ENCODE data around the gene CYFIP2.

The CYFIP2 gene

GRCh38 chr5:157295247-157295646, 29.3 kb downstream of the CYFIP2 start:
- Histone ChIP-seq H3K27ac (ENCODE audit: low read depth, low read length, poor library complexity, severe bottlenecking) (no peak overlapping the region), H3K4me1 (ENCODE audit: insufficient read depth, low read length, severe bottlenecking) (peaks cover 13% of the 10 kb centered on the region), H3F3A (ENCODE audit: insufficient read depth, low read length) (no peaks in the 10 kb centered on the region), H3K79me2 (ENCODE audit: insufficient read depth, low read length) (no peaks in the 10 kb centered on the region), H3K36me3 (ENCODE audit: insufficient read depth, low read length) (peaks cover 93% of the 10 kb centered on the region), H3K27me3 (ENCODE audit: insufficient read depth, low read length) (no peaks in the 10 kb centered on the region), H4K20me1 (ENCODE audit: insufficient read depth, low read length) (no peaks in the 10 kb centered on the region), H3K9me3 (ENCODE audit: low read length) (no peaks in the 10 kb centered on the region), H3K9me2 (ENCODE audit: low read depth, low read length) (no peaks in the 10 kb centered on the region), H3K4me3 (ENCODE audit: low read depth, low read length, poor library complexity, severe bottlenecking) (no peak overlapping the region), H3K9ac (ENCODE audit: low read length) (no peak overlapping the region), H3K4me2 (ENCODE audit: low read length) (no peak overlapping the region), H2AFZ (ENCODE audit: low read length) (no peak overlapping the region)
- TF ChIP-seq CTCF (IDR thresholded peaks at IDR 0.05; ENCODE audit: low read length) (no peak), EZH2 (IDR thresholded peaks at IDR 0.05; ENCODE audit: borderline replicate concordance, low read length) (no peak)

- Histone ChIP-seq H3K27ac (ENCODE audit: low read depth, low read length, poor library complexity, severe bottlenecking) (no peak overlapping the region), H3K9me2 (ENCODE audit: low read depth, low read length) (no peaks in the 10 kb centered on the region), H3K9me3 (ENCODE audit: low read length) (no peaks in the 10 kb centered on the region), H3F3A (ENCODE audit: insufficient read depth, low read length) (no peaks in the 10 kb centered on the region), H3K36me3 (ENCODE audit: insufficient read depth, low read length) (peaks cover 97% of the 10 kb centered on the region), H3K4me2 (ENCODE audit: low read length) (no peak overlapping the region), H3K4me3 (ENCODE audit: low read depth, low read length, poor library complexity, severe bottlenecking) (no peak overlapping the region), H3K4me1 (ENCODE audit: insufficient read depth, low read length, severe bottlenecking) (no peaks in the 10 kb centered on the region), H4K20me1 (ENCODE audit: insufficient read depth, low read length) (no peaks in the 10 kb centered on the region), H2AFZ (ENCODE audit: low read length) (no peak overlapping the region), H3K27me3 (ENCODE audit: insufficient read depth, low read length) (no peaks in the 10 kb centered on the region), H3K9ac (ENCODE audit: low read length) (no peak overlapping the region), H3K79me2 (ENCODE audit: insufficient read depth, low read length) (no peaks in the 10 kb centered on the region)
- TF ChIP-seq EZH2 (IDR thresholded peaks at IDR 0.05; ENCODE audit: borderline replicate concordance, low read length) (no peak), CTCF (IDR thresholded peaks at IDR 0.05; ENCODE audit: low read length) (no peak)
These were observed 34.6 kb downstream of the CYFIP2 start for GRCh38 chr5:157300564-157300963.

GRCh38 chr5:157301066-157301465, 35.1 kb downstream of the CYFIP2 start:
- no peak for TF ChIP-seq CTCF (IDR thresholded peaks at IDR 0.05; ENCODE audit: low read length)
- Histone ChIP-seq H3K79me2 (ENCODE audit: insufficient read depth, low read length) (no peaks in the 10 kb centered on the region), H3K27me3 (ENCODE audit: insufficient read depth, low read length) (no peaks in the 10 kb centered on the region), H2AFZ (ENCODE audit: low read length) (no peak overlapping the region), H4K20me1 (ENCODE audit: insufficient read depth, low read length) (no peaks in the 10 kb centered on the region), H3K4me2 (ENCODE audit: low read length) (no peak overlapping the region), H3F3A (ENCODE audit: insufficient read depth, low read length) (no peaks in the 10 kb centered on the region), H3K9me3 (ENCODE audit: low read length) (no peaks in the 10 kb centered on the region), H3K36me3 (ENCODE audit: insufficient read depth, low read length) (peaks cover 97% of the 10 kb centered on the region), H3K4me3 (ENCODE audit: low read depth, low read length, poor library complexity, severe bottlenecking) (no peak overlapping the region), H3K27ac (ENCODE audit: low read depth, low read length, poor library complexity, severe bottlenecking) (no peak overlapping the region), H3K9ac (ENCODE audit: low read length) (no peak overlapping the region), H3K9me2 (ENCODE audit: low read depth, low read length) (no peaks in the 10 kb centered on the region), H3K4me1 (ENCODE audit: insufficient read depth, low read length, severe bottlenecking) (peaks cover 3% of the 10 kb centered on the region)
